Fibroblast of skin of left biceps (primary cell): Measurements from ENCODE around the gene POLR1B.
"Not testable (repeated sequence)": the region's sequence is repeated elsewhere in the genome, so short reads cannot be mapped to it uniquely, and the experiment has no call there.

ENCODE experiments used
- DNase-seq, 2 experiments: peaks; one replicate each; pipeline ENCODE4 v3.0.0-alpha.2; 2013; ENCODE audit warnings: low read depth in 2 of 2

The POLR1B gene, protein sequence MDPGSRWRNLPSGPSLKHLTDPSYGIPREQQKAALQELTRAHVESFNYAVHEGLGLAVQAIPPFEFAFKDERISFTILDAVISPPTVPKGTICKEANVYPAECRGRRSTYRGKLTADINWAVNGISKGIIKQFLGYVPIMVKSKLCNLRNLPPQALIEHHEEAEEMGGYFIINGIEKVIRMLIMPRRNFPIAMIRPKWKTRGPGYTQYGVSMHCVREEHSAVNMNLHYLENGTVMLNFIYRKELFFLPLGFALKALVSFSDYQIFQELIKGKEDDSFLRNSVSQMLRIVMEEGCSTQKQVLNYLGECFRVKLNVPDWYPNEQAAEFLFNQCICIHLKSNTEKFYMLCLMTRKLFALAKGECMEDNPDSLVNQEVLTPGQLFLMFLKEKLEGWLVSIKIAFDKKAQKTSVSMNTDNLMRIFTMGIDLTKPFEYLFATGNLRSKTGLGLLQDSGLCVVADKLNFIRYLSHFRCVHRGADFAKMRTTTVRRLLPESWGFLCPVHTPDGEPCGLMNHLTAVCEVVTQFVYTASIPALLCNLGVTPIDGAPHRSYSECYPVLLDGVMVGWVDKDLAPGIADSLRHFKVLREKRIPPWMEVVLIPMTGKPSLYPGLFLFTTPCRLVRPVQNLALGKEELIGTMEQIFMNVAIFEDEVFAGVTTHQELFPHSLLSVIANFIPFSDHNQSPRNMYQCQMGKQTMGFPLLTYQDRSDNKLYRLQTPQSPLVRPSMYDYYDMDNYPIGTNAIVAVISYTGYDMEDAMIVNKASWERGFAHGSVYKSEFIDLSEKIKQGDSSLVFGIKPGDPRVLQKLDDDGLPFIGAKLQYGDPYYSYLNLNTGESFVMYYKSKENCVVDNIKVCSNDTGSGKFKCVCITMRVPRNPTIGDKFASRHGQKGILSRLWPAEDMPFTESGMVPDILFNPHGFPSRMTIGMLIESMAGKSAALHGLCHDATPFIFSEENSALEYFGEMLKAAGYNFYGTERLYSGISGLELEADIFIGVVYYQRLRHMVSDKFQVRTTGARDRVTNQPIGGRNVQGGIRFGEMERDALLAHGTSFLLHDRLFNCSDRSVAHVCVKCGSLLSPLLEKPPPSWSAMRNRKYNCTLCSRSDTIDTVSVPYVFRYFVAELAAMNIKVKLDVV

DNA sequence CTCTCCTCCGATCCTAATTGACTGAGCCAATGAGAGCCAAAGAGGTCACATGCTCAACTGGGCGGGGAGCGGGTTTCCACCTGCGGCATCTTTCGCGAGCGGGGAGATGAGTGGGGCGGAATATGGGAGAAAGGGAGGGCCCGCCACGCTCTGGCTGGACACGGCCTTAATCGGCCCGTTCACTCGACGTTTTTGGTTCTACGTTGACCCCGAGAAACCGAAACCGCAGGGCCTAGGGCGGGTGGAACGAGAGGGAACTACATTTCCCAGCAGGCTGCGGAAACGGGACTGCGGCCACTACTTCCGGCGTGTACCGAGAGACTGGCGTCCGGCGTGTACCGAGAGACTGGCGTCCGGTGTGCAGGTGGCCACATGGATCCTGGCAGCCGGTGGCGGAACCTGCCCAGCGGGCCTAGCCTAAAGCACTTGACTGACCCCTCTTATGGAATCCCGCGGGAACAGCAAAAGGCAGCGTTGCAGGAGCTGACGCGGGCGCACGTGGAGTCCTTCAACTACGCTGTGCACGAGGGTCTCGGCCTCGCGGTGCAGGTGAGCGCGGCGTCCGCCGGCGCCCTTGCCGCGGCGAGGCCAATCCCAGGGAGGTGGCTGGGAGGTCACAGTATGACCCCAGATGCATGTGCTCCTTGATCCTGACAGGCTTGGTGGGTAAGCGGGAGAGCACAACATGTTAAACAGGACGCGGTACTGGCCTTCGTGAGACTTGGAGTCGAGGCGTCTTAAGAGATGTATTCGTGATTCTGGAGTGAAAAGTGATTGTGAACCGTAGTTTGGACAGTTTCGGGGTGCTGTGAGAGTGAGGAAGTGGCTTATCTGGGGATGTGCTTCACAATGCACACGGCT, at the start of gene POLR1B:
POLR1B (plus strand) TSS at position 343 of the 861 bp plus-strand sequence; CDS start at position 373, 30 bp downstream.
- peak; percentile 23 to 32 for DNase-seq

DNA sequence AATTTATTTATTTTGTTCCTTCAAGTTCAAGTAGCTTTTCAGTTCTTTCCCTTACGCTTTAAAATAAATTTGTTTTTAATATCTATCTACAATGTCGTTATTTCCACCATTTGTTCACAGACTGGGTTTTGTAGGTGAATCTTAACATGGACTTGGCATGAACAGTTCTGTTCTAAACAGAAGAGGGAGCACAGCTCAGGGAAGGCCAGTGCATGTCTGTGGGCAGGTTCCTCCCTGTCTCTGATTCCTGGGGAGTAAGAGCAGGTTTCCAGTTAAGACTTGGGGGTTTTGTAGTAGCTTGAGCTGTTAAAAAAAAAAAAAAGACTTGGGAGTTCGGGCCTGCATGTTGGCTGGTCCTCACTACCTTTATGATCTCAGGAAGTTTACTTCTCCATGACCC, 49.2 kb upstream of the POLR1B start:
- no peak for DNase-seq

DNA sequence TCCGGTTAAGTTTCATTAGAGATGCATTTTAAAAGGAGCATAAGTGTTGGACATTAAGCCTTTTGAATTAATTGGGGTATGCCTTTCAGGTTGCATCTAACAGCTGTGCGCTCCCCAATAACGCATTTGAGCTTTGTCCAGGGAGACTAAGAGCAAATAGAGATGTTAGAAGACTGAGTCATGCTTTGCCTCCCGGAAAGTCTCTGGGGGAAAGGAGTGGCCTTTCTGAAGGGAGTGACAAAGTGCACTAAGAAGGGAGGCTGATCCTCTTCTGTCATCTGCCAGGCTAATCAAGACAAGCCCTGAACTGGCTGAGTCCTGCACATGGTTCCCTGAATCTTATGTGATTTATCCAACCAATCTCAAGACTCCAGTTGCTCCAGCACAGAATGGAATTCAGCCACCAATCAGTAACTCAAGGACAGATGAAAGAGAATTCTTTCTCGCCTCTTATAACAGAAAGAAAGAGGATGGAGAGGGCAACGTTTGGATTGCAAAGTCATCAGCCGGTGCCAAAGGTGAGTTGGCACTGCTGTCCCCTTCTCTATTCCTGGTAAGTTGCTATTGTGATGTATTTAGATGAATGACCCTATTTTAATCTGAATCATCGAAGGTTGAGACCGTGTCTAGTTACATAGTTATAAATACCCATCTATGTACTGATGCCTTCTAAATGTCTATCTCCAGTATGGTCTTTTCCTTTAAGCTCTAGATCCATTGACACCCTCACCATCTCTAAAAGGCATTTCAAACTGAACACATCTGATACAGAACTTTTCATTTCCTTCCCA, 48.2 kb upstream of the POLR1B start:
- no peak for DNase-seq

DNA sequence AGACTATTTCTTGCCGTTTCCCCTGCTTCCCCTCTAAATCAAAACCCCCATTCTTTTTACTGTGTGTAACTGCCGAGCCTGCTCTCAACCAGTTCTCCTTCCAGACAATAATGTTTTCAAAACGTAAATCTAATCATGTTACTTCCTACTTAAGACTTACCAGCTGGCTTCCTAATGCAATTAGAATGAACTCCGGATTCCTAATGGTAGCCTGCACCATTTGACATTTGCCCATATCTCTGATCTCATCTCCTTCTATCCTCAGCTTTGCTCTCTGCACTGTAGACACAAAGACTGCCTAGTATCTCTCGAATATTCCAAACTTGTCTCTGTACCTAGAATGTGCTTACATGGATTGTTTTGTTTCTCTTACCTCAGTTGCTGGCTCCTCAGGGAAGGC, 47.4 kb upstream of the POLR1B start:
- DNase-seq: no peak

DNA sequence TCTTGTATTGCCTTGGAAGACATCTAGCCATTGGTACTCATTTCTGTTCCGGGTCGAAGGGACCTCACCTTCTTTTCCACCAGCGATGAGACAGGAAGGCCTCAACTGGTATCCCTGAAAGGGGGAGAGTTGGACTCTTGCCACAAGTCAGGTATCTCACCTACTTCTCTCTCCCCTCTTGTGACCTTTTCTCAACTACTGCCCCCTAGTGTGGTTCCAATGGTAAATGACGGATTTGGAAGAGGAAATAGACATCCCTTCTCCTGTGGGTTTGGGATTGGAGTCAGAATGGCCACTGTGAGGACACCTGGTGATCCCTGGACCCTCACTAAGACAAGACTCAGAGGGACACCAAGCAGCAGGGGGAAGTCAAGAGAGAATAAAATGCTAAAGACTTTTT, 46.4 kb upstream of the POLR1B start:
- not testable (repeated sequence) for DNase-seq

DNA sequence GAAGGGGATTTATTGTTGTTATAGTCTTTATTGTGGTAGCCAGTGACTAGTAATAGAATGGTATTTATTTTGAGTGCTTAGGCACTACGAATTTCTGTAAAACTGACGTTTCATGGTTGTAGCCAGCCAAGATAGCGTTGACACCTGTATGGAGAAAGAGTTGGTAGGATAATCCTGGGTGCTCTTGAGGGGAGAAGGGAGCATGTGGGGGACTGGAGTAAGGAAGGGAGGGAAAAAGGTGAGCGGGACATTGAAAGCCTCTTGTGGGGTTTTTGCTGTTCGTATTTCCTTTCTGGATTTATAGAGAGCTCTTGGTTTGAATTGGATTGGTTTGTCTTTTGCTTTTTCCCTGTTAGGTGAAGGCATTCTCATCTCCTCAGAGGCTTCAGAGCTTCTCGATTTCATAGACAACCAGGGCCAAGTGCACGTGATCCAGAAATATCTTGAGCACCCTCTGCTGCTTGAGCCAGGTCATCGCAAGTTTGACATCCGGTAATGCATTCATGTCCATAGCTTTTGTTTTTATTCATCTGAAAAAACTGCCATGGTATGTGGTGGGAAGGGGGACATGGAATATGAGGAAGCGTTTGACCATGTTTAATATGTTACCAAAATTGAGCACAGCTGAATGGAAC, 41.3 kb upstream of the POLR1B start:
- DNase-seq: not testable (repeated sequence)

DNA sequence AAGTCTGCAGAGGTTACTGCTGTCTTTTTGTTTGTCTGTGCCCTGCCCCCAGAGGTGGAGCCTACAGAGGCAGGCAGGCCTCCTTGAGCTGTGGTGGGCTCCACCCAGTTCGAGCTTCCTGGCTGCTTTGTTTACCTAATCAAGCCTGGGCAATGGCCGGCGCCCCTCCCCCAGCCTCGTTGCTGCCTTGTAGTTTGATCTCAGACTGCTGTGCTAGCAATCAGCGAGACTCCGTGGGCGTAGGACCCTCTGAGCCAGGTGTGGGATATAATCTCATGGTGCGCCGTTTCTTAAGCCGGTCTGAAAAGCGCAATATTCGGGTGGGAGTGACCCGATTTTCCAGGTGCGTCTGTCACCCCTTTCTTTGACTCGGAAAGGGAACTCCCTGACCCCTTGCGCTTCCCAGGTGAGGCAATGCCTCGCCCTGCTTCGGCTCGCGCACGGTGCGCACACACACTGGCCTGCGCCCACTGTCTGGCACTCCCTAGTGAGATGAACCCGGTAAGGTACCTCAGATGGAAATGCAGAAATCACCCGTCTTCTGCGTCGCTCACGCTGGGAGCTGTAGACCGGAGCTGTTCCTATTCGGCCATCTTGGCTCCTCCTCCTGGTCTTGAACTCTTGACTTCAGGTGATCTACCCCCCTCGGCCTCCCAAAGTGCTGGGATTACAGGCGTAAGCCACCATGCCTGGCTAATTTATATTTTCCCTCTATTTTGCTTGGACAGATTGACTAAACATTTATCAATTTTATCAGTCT, 32.8 kb upstream of the POLR1B start:
- not testable (repeated sequence) for DNase-seq

DNA sequence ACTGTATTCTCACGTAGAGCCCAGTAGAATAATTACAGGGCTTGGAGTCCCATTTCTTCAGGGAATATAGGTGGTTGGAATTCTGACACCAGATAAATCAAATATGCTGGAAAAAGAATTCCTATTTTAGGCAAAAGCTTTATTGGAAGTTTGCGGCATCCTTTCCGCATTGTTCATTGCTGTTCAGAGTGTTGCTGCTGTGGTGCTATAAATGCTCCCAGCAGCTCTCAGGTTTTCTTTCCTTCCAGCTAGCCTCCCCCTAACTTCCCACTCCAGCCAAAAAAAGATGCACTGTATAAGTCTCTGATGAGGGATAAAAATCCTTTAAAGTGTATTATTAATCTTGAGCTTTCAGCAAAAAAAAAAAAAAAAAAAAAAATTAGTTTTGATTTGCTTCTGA, 25.5 kb upstream of the POLR1B start:
- DNase-seq: no peak

DNA sequence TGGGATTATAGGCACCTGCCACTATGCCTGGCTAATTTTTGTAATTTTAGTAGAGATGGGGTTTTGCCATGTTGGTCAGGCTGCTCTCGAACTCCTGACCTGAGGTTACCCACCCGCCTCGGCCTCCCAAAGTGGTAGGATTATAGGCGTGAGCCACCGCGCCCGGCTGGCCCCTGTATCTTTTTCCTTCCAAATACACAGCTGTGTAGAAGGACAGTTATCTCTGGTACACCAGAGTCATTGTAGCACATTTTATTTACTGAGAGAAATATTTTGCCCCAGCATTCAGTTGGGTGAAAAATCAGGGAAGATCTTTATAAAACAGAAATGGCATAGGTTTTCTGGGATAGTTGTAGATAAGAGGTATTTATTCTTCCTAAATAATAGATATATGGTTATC, 23.5 kb upstream of the POLR1B start:
- DNase-seq: no peak

DNA sequence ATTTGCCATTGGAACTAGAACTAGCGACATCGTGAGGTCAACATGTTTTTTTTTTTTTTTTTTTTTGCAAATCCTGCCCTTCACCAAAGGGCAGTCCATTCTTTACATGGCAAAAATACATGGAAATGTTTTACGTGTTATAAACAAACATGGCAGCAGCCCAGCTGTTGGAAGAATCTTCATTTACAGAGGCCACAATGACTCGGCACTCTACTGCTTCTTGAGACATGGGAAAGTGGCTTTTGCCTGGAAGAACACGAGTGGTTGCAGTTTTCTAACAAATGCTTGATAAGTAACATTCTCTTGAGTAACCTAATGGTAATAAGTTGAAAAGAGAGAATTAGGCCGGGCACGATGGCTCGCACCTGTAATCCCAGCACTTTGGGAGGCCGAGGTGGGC, 22.8 kb upstream of the POLR1B start:
- no peak for DNase-seq

DNA sequence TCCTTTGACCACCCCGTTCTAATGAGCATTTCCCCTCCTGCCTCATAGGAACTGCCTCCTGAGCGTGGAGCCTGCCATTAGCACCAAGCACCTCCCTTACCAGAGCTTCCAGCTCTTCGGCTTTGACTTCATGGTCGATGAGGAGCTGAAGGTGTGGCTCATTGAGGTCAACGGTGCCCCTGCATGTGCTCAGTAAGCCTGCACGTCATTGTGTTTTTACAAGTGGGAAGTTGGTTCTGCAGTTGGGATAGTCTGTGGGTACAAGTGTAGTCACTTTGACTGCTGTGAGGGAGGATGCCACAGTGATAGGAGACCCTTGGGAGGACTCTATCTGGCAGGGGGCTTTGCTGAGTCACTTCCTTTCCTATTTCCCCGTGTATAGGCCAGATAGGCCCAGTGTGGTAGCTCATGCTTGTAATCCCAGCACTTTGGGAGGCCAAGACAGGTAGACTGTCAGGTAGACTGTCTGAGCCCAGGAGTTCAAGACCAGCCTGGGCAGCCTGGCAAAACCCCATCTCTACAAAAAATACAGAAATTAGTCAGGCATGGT, 22.0 kb upstream of the POLR1B start:
- no peak for DNase-seq

DNA sequence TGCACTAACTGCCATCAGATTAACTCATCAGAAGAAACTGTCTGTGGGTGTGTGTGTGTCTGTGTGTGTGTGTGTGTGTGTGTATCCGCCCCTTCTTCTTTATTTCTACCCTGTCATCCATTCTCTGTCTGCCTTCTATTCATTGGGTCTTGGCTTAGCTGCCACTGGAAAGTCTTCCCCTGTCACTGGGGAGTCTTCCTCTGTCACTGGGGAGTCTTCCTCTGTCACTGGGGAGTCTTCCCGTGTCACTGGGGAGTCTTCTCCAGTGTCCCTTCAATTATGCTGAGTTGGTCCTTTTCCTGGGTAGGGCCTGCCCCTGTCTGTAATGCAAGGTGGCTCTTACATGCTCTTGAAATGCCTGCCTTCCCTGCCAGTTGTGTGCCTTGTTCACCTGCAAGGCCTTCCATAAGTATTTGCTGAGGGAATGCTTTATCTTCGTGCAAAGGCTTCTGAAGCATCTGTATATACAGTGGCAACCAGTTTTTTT, 18.9 kb upstream of the POLR1B start:
- no peak for DNase-seq

DNA sequence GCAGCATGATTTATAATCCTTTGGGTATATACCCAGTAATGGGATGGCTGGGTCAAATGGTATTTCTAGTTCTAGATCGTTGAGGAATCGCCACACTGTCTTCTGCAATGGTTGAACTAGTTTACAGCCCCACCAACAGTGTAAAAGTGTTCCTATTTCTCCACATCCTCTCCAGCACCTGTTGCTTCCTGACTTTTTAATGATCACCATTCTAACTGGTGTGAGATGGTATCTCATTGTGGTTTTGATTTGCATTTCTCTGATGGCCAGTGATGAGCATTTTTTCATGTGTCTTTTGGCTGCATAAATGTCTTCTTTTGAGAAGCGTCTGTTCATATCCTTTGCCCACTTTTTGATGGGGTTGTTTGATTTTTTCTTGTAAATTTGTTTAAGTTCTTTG, 18.0 kb upstream of the POLR1B start:
- not testable (repeated sequence) for DNase-seq

DNA sequence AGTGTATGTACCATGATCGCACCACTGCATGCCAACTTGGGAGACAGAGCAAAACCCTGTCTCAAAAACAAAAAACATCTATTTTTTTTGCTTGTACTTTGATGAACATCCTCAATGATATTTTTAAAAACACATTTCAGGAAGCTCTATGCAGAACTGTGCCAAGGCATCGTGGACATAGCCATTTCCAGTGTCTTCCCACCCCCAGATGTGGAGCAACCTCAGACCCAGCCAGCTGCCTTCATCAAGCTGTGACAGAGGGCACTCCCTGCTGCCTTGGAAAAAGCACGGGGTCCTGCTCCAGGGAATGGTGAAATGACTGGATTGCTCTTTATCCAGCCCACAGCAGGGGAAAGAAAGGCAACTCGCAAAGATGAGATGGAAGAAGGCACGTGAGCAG, 13.7 kb upstream of the POLR1B start:
- no peak for DNase-seq

DNA sequence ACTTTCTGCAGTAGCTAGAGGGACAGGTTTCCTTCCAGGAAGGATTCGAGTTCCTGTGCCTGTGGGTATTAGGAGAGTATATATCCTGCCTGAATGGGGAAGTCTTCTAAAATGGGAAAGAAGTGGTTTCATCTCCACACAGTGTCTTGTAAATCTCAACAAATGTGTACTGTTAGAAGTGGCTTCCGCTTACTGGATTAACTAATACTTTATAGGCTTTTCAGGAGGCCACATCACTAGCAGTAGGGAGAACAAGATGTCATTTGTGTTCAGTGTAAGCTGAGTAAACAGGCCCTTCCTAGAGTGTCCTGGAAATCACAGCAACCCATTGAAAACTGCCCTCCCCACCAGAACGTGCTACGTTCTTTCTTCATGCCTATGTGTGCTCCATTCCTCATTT, 12.5 kb upstream of the POLR1B start:
- no peak for DNase-seq

DNA sequence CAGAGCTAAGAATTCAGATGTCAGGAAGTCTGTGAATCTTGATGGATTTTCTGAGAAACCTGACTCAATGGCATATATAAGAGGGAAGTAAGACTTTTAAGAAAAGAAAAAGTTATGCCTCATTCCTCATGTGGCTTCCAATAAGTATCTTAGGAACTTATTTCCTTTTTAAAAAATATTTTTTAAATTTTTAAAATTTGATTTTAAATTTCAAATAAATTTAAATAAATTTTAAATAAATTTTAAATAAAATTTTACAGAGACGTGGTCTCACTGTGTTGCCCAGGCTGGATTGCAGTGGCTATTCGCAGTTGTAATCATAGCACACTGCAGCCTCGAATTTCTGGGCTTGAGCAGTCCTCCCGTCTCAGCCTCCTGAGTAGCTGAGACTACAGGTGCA, 11.5 kb upstream of the POLR1B start:
- no peak for DNase-seq

DNA sequence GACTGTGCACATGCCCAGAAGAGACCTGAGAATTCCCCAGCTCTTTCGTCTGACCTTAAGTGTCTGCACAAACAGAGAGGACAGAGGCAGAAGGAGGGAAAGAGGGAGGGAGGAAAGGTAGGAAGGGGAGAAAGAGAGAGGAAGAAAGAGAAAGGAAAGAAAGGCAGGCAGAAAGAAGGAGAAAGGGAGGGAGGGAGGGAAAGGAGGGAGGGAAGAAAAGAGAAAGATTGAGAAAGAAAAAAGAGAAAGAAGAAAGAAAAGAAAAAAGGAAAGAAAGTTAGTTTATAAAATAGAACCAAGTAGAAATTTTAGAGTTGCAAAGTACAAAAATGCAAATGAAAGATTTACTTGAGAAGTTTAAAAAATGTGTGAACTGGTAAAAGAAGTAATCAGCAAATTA, 7.4 kb upstream of the POLR1B start:
- no peak for DNase-seq

DNA sequence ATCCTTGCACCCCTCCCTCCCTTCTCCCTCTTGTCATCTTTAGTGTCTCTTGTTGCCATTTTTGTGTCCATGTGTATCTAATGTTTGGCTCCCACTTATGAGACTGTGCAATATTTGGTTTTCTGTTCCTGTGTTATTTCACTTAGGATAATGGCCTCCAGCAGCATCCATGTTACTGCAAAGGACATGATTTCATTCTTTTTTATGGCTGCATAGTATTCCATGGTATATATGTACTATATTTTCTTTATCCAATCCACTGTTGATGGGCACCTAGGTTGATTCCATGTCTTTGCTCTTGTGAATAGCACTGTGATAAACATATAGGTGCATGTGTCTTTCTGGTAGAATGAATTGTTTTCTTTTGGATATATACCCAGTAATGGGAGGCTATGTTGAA, 5.6 kb upstream of the POLR1B start:
- not testable (repeated sequence) for DNase-seq

DNA sequence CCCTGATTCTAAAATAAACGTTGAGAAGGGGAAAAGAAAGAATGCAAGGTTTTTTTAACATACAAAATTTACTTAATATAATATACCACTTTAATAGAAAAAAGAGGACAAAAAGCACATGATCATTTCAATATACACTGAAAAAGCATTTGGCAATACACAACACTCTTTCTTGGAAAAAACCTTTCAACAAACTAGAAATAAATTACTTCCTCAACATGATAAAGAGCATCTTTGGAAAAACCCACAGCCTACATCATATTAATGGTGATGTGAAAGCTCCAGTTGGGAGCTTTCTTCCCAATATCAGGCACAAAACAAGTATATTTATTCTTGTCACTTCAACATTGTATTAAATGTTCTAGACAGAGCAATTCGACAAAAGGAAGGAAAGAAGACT, 3.0 kb upstream of the POLR1B start:
- no peak for DNase-seq
